ENCODE results near the gene KMT2B.

Gene KMT2B

DNA sequence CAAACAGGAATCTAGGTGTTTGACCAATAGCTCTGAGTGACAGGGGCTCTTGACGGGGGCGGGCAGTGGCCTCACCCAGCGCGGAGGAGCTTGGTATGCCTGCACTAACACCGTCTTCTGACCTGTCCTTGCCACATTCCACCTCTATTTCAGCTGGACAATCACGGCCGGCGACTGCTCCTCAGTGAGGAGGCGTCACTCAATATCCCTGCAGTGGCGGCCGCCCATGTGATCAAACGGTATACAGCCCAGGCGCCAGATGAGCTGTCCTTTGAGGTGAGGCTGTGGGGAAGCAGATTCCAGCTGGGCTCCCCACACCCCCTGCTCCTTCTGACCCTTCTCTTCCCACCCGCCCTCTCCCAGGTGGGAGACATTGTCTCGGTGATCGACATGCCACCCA is 62.3 kb downstream of the KMT2B start:
- H3K27me3 Mint-ChIP-seq: no peaks in the 10 kb centered on the region
- H3K27ac Mint-ChIP-seq: no peak overlapping the region
- no peaks in the 10 kb centered on the region for H3K36me3 Mint-ChIP-seq
- H3K4me3 Mint-ChIP-seq: no peak overlapping the region
- no peaks in the 10 kb centered on the region for H3K9me3 Mint-ChIP-seq (ENCODE audit: low read depth)
- peaks cover 1% of the 10 kb centered on the region for H3K4me1 Mint-ChIP-seq (ENCODE audit: low read depth)

DNA sequence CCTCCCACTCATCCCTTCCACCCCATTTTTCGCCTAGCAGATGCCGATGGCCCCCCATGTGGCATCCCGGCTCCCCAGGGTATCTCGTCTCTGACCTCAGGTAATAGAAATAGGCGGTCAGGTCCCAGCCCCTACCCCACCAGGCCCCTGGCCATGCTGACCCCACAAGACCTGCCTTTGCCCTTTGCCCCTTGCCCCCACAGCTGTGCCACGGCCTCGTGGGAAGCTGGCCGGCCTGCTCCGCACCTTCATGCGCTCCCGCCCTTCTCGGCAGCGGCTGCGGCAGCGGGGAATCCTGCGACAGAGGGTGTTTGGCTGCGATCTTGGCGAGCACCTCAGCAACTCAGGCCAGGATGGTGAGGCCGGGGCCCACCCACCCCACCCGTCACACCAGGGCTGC is 62.9 kb downstream of the KMT2B start:
- no peaks in the 10 kb centered on the region for H3K36me3 Mint-ChIP-seq
- H3K9me3 Mint-ChIP-seq (ENCODE audit: low read depth): no peaks in the 10 kb centered on the region
- no peaks in the 10 kb centered on the region for H3K27me3 Mint-ChIP-seq
- no peaks in the 10 kb centered on the region for H3K4me1 Mint-ChIP-seq (ENCODE audit: low read depth)
- H3K27ac Mint-ChIP-seq: no peak overlapping the region
- no peak overlapping the region for H3K4me3 Mint-ChIP-seq

DNA sequence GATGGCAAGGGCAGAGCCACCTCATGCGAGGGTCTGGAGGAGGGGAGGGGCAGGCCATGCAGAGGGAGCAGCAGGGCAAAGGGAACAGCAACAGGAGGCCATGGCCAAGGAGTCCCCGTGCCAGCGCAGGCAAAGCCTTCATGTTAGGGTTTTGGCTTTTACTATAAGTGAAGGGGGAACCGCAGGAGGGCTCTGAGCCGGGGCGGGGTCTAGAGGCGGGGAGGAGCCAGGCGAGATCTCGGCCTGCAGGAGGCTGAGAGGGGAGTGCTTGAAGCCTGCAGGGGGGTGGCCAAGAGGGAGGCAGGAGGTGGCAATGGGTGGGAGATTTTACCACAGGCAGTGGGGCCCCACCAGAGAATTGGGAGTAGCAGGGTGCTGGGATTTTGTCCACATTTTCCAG is 63.8 kb downstream of the KMT2B start:
- Mint-ChIP-seq H3K27me3 (no peaks in the 10 kb centered on the region), H3K4me1 (ENCODE audit: low read depth) (no peaks in the 10 kb centered on the region), H3K27ac (no peak overlapping the region), H3K4me3 (no peak overlapping the region), H3K9me3 (ENCODE audit: low read depth) (no peaks in the 10 kb centered on the region), H3K36me3 (no peaks in the 10 kb centered on the region)

DNA sequence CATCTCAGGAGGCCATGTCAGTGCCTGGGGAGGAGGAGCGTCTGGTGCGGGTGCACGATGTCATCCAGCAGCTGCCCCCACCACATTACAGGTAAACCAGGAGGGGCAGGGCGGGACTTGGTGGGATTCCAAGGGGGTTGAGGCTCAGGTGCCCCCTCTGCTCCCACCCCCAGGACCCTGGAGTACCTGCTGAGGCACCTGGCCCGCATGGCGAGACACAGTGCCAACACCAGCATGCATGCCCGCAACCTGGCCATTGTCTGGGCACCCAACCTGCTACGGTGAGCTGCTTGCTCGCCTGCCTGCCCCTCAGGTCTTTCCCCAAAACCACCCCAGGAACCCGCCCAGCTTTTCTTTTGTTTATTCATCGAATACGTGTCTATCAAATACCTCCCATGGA is 64.8 kb downstream of the KMT2B start:
- Mint-ChIP-seq H3K4me1 (ENCODE audit: low read depth) (no peaks in the 10 kb centered on the region), H3K27me3 (no peaks in the 10 kb centered on the region), H3K27ac (no peak overlapping the region)

DNA sequence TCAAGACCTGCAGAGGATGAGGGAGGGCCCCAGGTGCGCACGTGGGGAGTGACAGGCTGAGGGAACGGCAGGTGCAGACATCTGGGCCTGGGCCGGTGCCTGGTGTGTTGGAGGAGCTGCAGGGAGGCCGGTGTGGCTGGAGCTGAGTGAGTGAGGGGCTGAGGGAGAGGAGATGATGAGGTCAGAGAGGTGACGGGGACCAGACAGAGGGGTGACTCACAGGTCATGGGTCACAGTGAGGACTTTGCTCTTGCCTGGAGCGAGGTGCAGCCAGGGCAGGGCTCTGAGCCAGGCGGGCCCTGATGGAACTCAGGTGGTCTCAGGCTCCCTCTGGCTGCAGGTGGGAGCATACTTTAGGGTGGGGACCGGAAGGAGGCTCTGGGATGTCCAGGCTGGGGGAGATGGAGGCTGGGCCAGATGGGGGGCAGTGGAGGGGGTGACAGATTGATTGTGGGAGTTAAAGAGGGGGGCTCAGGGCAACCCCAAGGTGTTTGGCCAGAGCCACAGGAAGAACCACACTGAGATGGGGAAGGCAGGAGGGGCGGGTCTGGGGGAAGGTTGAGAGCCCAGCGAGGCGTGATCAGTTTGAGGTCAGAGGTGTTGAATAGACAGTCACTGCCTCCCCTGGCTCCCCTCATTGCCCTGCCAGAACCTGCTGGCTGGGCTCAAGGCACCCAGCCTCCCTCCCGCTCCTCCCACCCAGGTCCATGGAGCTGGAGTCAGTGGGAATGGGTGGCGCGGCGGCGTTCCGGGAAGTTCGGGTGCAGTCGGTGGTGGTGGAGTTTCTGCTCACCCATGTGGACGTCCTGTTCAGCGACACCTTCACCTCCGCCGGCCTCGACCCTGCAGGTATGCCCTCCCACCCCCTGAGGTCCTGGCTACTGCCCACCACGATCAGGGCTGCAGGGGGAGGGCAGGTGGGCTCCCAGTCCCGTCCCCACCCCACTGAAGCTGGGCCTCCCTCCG is 65.9 kb downstream of the KMT2B start:
- Mint-ChIP-seq H3K27me3 (no peaks in the 10 kb centered on the region), H3K4me1 (ENCODE audit: low read depth) (no peaks in the 10 kb centered on the region), H3K27ac (no peak overlapping the region), H3K36me3 (no peaks in the 10 kb centered on the region), H3K9me3 (ENCODE audit: low read depth) (no peaks in the 10 kb centered on the region), H3K4me3 (no peak overlapping the region)

More for the DNA sequence above, 64.8 kb downstream of the KMT2B start:
- H3K9me3 Mint-ChIP-seq (ENCODE audit: low read depth): no peaks in the 10 kb centered on the region
- H3K36me3 Mint-ChIP-seq: no peaks in the 10 kb centered on the region
- H3K4me3 Mint-ChIP-seq: no peak overlapping the region

DNA sequence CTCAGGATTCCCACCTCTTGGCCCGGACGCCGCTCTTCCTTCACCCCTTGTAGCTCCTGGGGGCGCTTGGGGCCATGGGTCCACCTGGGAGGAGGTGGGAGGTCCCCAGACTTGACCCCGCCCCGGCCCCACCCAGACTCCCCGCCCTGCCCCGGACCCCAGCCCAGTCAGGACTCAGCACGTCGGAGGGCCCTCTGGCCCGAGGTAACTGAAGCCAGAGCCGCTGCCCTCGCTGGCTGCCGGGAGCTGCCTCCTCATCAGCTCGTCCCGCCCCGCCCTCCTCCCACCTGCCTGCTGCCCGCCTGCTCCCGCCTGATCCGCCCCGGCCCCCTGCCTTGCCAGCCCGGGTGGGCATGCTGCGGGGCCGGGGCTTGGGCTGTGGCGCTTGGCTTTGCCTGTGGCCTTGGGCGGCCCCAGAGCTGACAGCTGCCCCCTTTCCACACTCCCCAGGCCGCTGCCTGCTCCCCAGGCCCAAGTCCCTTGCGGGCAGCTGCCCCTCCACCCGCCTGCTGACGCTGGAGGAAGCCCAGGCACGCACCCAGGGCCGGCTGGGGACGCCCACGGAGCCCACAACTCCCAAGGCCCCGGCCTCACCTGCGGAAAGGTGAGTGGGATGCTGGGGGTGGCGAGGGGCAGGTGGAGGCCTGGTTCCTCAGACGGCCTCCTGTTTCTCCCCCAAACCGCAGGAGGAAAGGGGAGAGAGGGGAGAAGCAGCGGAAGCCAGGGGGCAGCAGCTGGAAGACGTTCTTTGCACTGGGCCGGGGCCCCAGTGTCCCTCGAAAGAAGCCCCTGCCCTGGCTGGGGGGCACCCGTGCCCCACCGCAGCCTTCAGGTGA is 66.9 kb downstream of the KMT2B start:
- Mint-ChIP-seq H3K27ac (no peak overlapping the region), H3K4me1 (ENCODE audit: low read depth) (no peaks in the 10 kb centered on the region), H3K36me3 (no peaks in the 10 kb centered on the region), H3K27me3 (no peaks in the 10 kb centered on the region), H3K4me3 (no peak overlapping the region), H3K9me3 (ENCODE audit: low read depth) (no peaks in the 10 kb centered on the region)

DNA sequence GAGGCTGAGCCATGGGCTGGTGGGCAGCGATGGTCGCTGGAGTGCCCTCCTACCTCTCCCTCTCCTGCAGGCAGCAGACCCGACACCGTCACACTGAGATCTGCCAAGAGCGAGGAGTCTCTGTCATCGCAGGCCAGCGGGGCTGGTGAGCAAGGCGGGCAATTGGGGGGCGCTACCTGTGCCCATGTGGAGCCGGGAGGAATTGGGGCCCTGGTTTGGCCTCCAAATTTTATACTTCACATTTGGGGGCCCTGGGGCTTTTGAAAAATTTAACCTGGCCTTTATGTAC is 67.5 kb downstream of the KMT2B start:
- no peaks in the 10 kb centered on the region for H3K9me3 Mint-ChIP-seq (ENCODE audit: low read depth)
- no peak overlapping the region for H3K27ac Mint-ChIP-seq
- no peaks in the 10 kb centered on the region for H3K4me1 Mint-ChIP-seq (ENCODE audit: low read depth)
- no peaks in the 10 kb centered on the region for H3K27me3 Mint-ChIP-seq
- no peak overlapping the region for H3K4me3 Mint-ChIP-seq
- H3K36me3 Mint-ChIP-seq: no peaks in the 10 kb centered on the region

DNA sequence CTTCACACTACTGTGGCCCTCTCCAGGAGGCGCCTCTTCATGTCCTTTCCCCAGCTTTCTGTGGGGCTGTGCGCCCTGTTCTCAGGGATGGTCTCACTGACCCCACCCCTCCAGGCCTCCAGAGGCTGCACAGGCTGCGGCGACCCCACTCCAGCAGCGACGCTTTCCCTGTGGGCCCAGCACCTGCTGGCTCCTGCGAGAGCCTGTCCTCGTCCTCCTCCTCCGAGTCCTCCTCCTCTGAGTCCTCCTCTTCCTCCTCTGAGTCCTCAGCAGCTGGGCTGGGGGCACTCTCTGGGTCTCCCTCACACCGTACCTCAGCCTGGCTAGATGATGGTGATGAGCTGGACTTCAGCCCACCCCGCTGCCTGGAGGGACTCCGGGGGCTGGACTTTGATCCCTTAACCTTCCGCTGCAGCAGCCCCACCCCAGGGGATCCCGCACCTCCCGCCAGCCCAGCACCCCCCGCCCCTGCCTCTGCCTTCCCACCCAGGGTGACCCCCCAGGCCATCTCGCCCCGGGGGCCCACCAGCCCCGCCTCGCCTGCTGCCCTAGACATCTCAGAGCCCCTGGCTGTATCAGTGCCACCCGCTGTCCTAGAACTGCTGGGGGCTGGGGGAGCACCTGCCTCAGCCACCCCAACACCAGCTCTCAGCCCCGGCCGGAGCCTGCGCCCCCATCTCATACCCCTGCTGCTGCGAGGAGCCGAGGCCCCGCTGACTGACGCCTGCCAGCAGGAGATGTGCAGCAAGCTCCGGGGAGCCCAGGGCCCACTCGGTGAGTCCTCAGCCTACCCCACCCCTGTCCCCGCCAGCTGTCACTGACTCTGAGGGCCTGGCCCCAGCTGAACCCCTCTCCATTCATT is 68.7 kb downstream of the KMT2B start:
- Mint-ChIP-seq H3K36me3 (no peaks in the 10 kb centered on the region), H3K27ac (no peak overlapping the region), H3K4me1 (ENCODE audit: low read depth) (no peaks in the 10 kb centered on the region), H3K9me3 (ENCODE audit: low read depth) (no peaks in the 10 kb centered on the region), H3K27me3 (no peaks in the 10 kb centered on the region), H3K4me3 (no peak overlapping the region)

DNA sequence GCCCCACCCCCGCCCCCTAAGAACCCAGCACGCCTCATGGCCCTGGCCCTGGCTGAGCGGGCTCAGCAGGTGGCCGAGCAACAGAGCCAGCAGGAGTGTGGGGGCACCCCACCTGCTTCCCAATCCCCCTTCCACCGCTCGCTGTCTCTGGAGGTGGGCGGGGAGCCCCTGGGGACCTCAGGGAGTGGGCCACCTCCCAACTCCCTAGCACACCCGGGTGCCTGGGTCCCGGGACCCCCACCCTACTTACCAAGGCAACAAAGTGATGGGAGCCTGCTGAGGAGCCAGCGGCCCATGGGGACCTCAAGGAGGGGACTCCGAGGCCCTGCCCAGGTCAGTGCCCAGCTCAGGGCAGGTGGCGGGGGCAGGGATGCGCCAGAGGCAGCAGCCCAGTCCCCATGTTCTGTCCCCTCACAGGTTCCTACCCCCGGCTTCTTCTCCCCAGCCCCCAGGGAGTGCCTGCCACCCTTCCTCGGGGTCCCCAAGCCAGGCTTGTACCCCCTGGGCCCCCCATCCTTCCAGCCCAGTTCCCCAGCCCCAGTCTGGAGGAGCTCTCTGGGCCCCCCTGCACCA is 69.5 kb downstream of the KMT2B start:
- Mint-ChIP-seq H3K4me1 (ENCODE audit: low read depth) (no peaks in the 10 kb centered on the region), H3K4me3 (no peak overlapping the region), H3K9me3 (ENCODE audit: low read depth) (no peaks in the 10 kb centered on the region), H3K27me3 (no peaks in the 10 kb centered on the region), H3K27ac (no peak overlapping the region), H3K36me3 (no peaks in the 10 kb centered on the region)
